PFSK-1 (cell line): Measurements from ENCODE around the gene SLC9A9.

Source experiments
- FOXP2 ChIP-seq: optimal IDR thresholded peaks from 2 replicates; pipeline ENCODE3; 2011; ENCODE audit warnings: borderline replicate concordance, control low read depth, inconsistent platforms; ENCODE audit not compliant: insufficient read depth; ENCODE audit errors: extremely low read length, extremely low read depth
- POLR2AphosphoS5 ChIP-seq: IDR thresholded peaks from 2 replicates; pipeline ENCODE4 v1.6.1; 2012; ENCODE audit warnings: low read depth, mild to moderate bottlenecking, control low read depth, low read length, moderate library complexity
- REST ChIP-seq, 2 experiments: IDR thresholded peaks; 2 replicates each; pipeline versions ENCODE4 v1.6.1 to v1.8.0; 2011 to 2012; ENCODE audit warnings: low read depth in 2 of 2, low read length in 2 of 2, control low read depth in 1 of 2, inconsistent platforms in 1 of 2, mild to moderate bottlenecking in 1 of 2, moderate library complexity in 1 of 2; ENCODE audit not compliant: insufficient read depth in 1 of 2
- SIN3A ChIP-seq: IDR thresholded peaks from 2 replicates; pipeline ENCODE4 v1.6.1; 2012; ENCODE audit warnings: mild to moderate bottlenecking, low read length, moderate library complexity, borderline replicate concordance; ENCODE audit not compliant: insufficient read depth
- TAF1 ChIP-seq: IDR thresholded peaks from 2 replicates; pipeline ENCODE4 v1.6.1; 2012; ENCODE audit warnings: low read length, control low read depth, borderline replicate concordance; ENCODE audit not compliant: insufficient read depth

Gene SLC9A9

GRCh38 chr3:143810166-143810952 lies 37.9 kb downstream of the SLC9A9 start:
- TF ChIP-seq REST (IDR thresholded peaks at IDR 0.05; ENCODE audit: insufficient read depth in 1 of 2, low read depth in 2 of 2, low read length in 2 of 2) (no peak), SIN3A (no peak), FOXP2 (no peak), TAF1 (no peak), POLR2AphosphoS5 (no peak)

- TF ChIP-seq POLR2AphosphoS5: no peak
- TF ChIP-seq TAF1: no peak
- no peak for TF ChIP-seq REST (IDR thresholded peaks at IDR 0.05; ENCODE audit: insufficient read depth in 1 of 2, low read depth in 2 of 2, low read length in 2 of 2)
- TF ChIP-seq SIN3A: no peak
- TF ChIP-seq FOXP2: no peak
Observed at GRCh38 chr3:143809121-143809621, 39.1 kb downstream of the SLC9A9 start.

- TF ChIP-seq SIN3A (no peak), POLR2AphosphoS5 (no peak), FOXP2 (no peak), TAF1 (no peak), REST (IDR thresholded peaks at IDR 0.05; ENCODE audit: insufficient read depth in 1 of 2, low read depth in 2 of 2, low read length in 2 of 2) (no peak)
Observed at GRCh38 chr3:143808030-143808429, 40.2 kb downstream of the SLC9A9 start.

GRCh38 chr3:143806038-143806437 lies 42.2 kb downstream of the SLC9A9 start:
- TF ChIP-seq REST (IDR thresholded peaks at IDR 0.05; ENCODE audit: insufficient read depth in 1 of 2, low read depth in 2 of 2, low read length in 2 of 2) (no peak), TAF1 (no peak), SIN3A (no peak), FOXP2 (no peak), POLR2AphosphoS5 (no peak)
